Femur (tissue), 1 donor: ENCODE data around the gene ATP6V1F.

ENCODE experiments used
- DNase-seq: peaks from one replicate; pipeline ENCODE4 v3.0.0-alpha.2; 2017

Gene ATP6V1F

GRCh38 chr7:128869138-128869943 lies 6.7 kb downstream of the ATP6V1F start:
- peak; percentile 60 for DNase-seq

- no peak for DNase-seq
Measured at GRCh38 chr7:128869944-128870285, 7.3 kb downstream of the ATP6V1F start.

- no peak for DNase-seq
Measured at GRCh38 chr7:128871050-128871449, 8.4 kb downstream of the ATP6V1F start.

GRCh38 chr7:128872394-128872824 lies 9.8 kb downstream of the ATP6V1F start:
- DNase-seq = no peak

GRCh38 chr7:128873234-128873633 lies 10.6 kb downstream of the ATP6V1F start:
- no peak for DNase-seq

GRCh38 chr7:128874140-128875031 lies 11.7 kb downstream of the ATP6V1F start:
- no peak for DNase-seq

- no peak for DNase-seq
Measured at GRCh38 chr7:128875523-128875948, 12.9 kb downstream of the ATP6V1F start.

GRCh38 chr7:128876127-128876526 lies 13.5 kb downstream of the ATP6V1F start:
- no peak for DNase-seq

- no peak for DNase-seq
Measured at GRCh38 chr7:128876586-128876977, 13.9 kb downstream of the ATP6V1F start.

GRCh38 chr7:128876978-128877755 lies 14.5 kb downstream of the ATP6V1F start:
- DNase-seq = no peak

- DNase-seq = no peak
Measured at GRCh38 chr7:128877756-128878120, 15.1 kb downstream of the ATP6V1F start.

GRCh38 chr7:128878226-128879105 lies 15.8 kb downstream of the ATP6V1F start:
- DNase-seq = no peak

GRCh38 chr7:128879461-128879938 lies 16.8 kb downstream of the ATP6V1F start:
- no peak for DNase-seq

- peak; percentile 80 for DNase-seq
Measured at GRCh38 chr7:128879939-128880746, 17.5 kb downstream of the ATP6V1F start.

GRCh38 chr7:128880791-128881457 lies 18.3 kb downstream of the ATP6V1F start:
- DNase-seq = no peak

GRCh38 chr7:128881458-128882125 lies 18.9 kb downstream of the ATP6V1F start:
- DNase-seq = no peak

GRCh38 chr7:128882134-128882533 lies 19.5 kb downstream of the ATP6V1F start:
- DNase-seq = no peak

GRCh38 chr7:128883622-128884448 lies 21.2 kb downstream of the ATP6V1F start:
- DNase-seq = peak; percentile 82
